KMS-11 (cell line): ENCODE results near the gene ARHGEF37.

Experiments
- H2AFZ ChIP-seq: fragments of 200-600 bp; sonication (generic); 2 replicates; pipeline ENCODE4 v1.6.1; 2016; ENCODE audit warnings: antibody characterized with exemption, mixed run types, low read depth
- H3K27ac ChIP-seq: fragments of 200-600 bp; sonication (generic); 2 replicates; pipeline ENCODE4 v1.6.1; 2016; ENCODE audit warnings: mild to moderate bottlenecking, mixed run types
- H3K27me3 ChIP-seq: fragments of 200-600 bp; sonication (generic); 2 replicates; pipeline ENCODE4 v1.6.1; 2017; ENCODE audit warnings: mild to moderate bottlenecking, low read depth, mixed run types, moderate library complexity; ENCODE audit not compliant: insufficient read depth
- H3K36me3 ChIP-seq: fragments of 200-600 bp; sonication (generic); 2 replicates; pipeline ENCODE4 v1.6.1; 2017; ENCODE audit warnings: mild to moderate bottlenecking, mixed run types; ENCODE audit not compliant: insufficient read depth
- H3K4me1 ChIP-seq: fragments of 200-600 bp; sonication (generic); 2 replicates; pipeline ENCODE4 v1.6.1; 2016; ENCODE audit warnings: mild to moderate bottlenecking, low read depth, mixed run types; ENCODE audit not compliant: poor library complexity, severe bottlenecking
- H3K4me2 ChIP-seq: fragments of 200-600 bp; sonication (generic); 2 replicates; pipeline ENCODE4 v1.7.0; 2016; ENCODE audit warnings: mild to moderate bottlenecking, mixed run types
- H3K4me3 ChIP-seq: fragments of 200-600 bp; sonication (generic); IDR thresholded peaks from 2 replicates; pipeline ENCODE4 v1.6.1; 2017; ENCODE audit warnings: low read depth, low read length, mixed read lengths; ENCODE audit not compliant: insufficient read depth
- H3K79me2 ChIP-seq: fragments of 200-600 bp; sonication (generic); 2 replicates; pipeline ENCODE4 v1.6.1; 2016; ENCODE audit warnings: low read depth, mixed run types; ENCODE audit not compliant: insufficient read depth
- H3K9ac ChIP-seq: fragments of 200-600 bp; sonication (generic); 2 replicates; pipeline ENCODE4 v1.6.1; 2016; ENCODE audit warnings: mild to moderate bottlenecking, mixed run types
- H4K20me1 ChIP-seq: fragments of 200-600 bp; sonication (generic); 2 replicates; pipeline ENCODE4 v1.6.1; 2016; ENCODE audit warnings: mild to moderate bottlenecking, mixed run types; ENCODE audit not compliant: insufficient read depth
- CTCF ChIP-seq: fragments of 200-600 bp; sonication (generic); conservative IDR thresholded peaks from 2 replicates; pipeline ENCODE4 v1.6.1; 2017; ENCODE audit warnings: low read depth, mild to moderate bottlenecking, antibody characterized with exemption, low read length, moderate library complexity, mixed read lengths

The ARHGEF37 gene

GRCh38 chr5:149651686-149652085, 70.4 kb downstream of the ARHGEF37 start:
- no peak overlapping the region for H3K4me2 ChIP-seq
- H4K20me1 ChIP-seq, result no peaks in the 10 kb centered on the region
- no peak overlapping the region for H3K9ac ChIP-seq
- no peak overlapping the region for H3K4me3 ChIP-seq
- no peaks in the 10 kb centered on the region for H3K79me2 ChIP-seq
- H2AFZ ChIP-seq, result no peak overlapping the region
- no peak overlapping the region for H3K27ac ChIP-seq
- no peaks in the 10 kb centered on the region for H3K27me3 ChIP-seq
- no peaks in the 10 kb centered on the region for H3K4me1 ChIP-seq
- no peak for TF ChIP-seq CTCF
- no peaks in the 10 kb centered on the region for H3K36me3 ChIP-seq

DNA sequence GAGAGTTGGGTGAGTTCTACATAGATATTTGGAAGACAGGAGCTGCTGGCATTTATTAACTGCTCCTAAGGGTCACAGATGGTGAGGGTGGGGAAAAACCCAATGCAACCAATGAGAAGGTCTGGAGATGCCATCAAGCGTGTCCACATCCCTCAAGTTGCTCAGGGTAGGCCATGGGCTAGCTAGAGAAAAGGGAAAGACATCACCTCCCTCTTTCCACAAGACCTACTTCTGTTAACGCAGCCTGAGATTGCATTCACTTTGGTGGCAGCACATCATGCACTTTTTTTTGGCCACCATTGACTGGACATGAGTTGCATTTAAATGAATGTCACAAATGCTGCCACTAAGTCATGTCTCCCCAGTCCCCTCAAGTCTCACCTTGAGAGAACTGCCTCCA, 71.4 kb downstream of the ARHGEF37 start:
- H2AFZ ChIP-seq, result no peak overlapping the region
- no peak overlapping the region for H3K9ac ChIP-seq
- H4K20me1 ChIP-seq, result no peaks in the 10 kb centered on the region
- H3K4me2 ChIP-seq, result no peak overlapping the region
- no peaks in the 10 kb centered on the region for H3K36me3 ChIP-seq
- no peak overlapping the region for H3K4me3 ChIP-seq
- no peaks in the 10 kb centered on the region for H3K79me2 ChIP-seq
- H3K4me1 ChIP-seq, result no peaks in the 10 kb centered on the region
- no peak overlapping the region for H3K27ac ChIP-seq
- no peak for TF ChIP-seq CTCF
- H3K27me3 ChIP-seq, result no peaks in the 10 kb centered on the region

- Histone ChIP-seq H3K9ac (no peak overlapping the region), H3K79me2 (no peaks in the 10 kb centered on the region), H4K20me1 (no peaks in the 10 kb centered on the region), H3K36me3 (no peaks in the 10 kb centered on the region), H3K4me2 (no peak overlapping the region), H3K27me3 (no peaks in the 10 kb centered on the region), H3K4me3 (no peak overlapping the region), H3K27ac (no peak overlapping the region), H2AFZ (no peak overlapping the region), H3K4me1 (no peaks in the 10 kb centered on the region)
- TF ChIP-seq CTCF, result no peak
Measured at GRCh38 chr5:149654231-149654630, 72.9 kb downstream of the ARHGEF37 start.

DNA sequence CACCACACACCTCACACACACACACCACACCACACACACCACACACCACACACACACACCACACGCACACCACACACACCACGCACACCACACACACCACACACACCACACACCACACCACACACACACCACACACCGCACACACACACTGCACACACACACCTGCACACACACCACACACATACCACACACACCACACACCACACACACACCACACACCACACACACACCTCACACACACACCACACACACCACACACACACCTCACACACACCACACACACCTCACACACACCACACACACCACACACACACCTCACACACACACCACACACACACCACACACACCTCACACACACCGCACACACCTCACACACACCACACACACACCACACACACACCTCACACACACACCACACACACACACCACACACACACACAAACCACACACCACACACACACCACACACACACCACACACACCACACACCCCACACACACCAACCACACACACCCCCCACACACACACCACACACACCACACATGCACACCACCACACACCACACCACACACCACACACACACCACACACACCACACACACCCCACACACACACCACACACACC, 73.7 kb downstream of the ARHGEF37 start:
- Histone ChIP-seq H3K9ac (no peak overlapping the region), H3K4me1 (no peaks in the 10 kb centered on the region), H2AFZ (no peak overlapping the region), H3K36me3 (no peaks in the 10 kb centered on the region), H4K20me1 (no peaks in the 10 kb centered on the region), H3K27ac (no peak overlapping the region), H3K4me2 (no peak overlapping the region), H3K4me3 (no peak overlapping the region), H3K27me3 (no peaks in the 10 kb centered on the region), H3K79me2 (no peaks in the 10 kb centered on the region)
- no peak for TF ChIP-seq CTCF
